ENCODE data around the gene WDFY2. TPM values are rescaled to one million over a fixed set of nuclear protein-coding genes. Genes with fewer than 3 reads are reported as not detected.
A peak's percentile ranks its signal among the peaks of the same experiment; 100 is the strongest.

The WDFY2 gene
- total RNA-seq, 2 experiments from 2014 or later: 12.7 to 15.5 TPM

DNA sequence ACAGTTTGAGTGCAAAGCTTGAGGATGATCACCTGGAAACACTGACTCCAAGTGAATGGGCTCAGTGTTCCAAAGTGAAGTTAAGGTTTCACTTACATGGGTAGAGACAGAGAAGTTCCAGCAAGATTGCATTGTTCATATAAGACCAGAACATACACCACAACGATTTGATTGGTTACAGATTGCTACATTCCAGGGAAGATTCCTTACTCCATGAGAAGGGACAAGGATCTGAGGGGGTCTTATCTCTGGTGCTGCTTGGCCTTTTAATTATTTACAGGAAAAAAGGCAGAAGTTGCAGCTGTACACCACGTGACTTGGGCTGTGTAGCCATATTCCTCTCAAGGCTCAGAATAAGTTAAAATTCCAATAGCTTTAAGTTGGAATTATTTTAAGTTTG, 12.3 kb downstream of the WDFY2 start:
- H3K27me3 Mint-ChIP-seq: no peaks in the 10 kb centered on the region
- H3K27ac Mint-ChIP-seq: no peak overlapping the region
- POLR2A ChIA-PET: no interaction called here
- peaks cover 1% of the 10 kb centered on the region for H3K9me3 Mint-ChIP-seq
- no peak for DNase-seq
- peaks cover 10% of the 10 kb centered on the region for H3K36me3 Mint-ChIP-seq
- no peak for ATAC-seq (ENCODE audit: low read depth)
- peaks cover 6% of the 10 kb centered on the region for H3K4me1 Mint-ChIP-seq
- no peak overlapping the region for H3K4me3 Mint-ChIP-seq

DNA sequence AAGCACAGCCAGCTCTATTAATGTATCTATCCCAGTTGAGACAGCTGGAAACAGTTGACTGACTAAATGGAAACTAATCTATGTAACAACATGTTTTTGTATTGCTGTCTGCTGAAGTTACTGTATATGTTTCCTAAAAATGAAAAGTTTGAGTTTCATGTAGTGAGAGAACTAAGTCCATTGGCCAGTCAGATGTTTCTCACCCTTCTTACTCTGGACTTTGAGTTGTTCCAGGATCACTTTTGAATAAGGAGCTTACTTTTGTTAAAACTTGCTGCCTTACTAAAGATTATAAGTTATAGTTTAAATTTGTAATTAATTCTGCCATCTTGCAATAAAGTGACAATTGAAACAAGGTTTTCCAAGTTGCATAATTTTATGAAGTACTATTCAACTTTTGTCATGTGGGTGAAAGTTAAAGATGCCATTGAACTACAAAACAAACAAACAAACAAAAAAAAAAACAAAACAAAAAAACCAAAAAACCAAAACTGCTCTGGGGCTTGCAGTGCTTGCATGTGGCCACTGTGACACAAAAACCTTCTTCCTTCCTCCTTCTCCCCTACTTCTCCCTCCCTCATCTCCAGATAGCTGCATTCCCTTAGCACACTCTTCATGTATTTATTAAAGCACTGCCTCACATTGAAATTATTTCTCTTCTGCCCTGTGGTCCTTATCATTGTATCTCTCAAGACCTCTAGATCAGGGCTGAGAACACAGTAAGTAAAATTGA, 15.3 kb downstream of the WDFY2 start:
- peaks cover 3% of the 10 kb centered on the region for H3K9me3 Mint-ChIP-seq
- H3K27ac Mint-ChIP-seq: no peak overlapping the region
- POLR2A ChIA-PET: interaction anchor here (1.6 kb wide), 1 partner anchor 12 kb away, joined by 6 read pairs; no protein-coding TSS in a partner anchor
- H3K4me3 Mint-ChIP-seq: no peak overlapping the region
- no peak for ATAC-seq (ENCODE audit: low read depth)
- peaks cover 6% of the 10 kb centered on the region for H3K4me1 Mint-ChIP-seq
- H3K36me3 Mint-ChIP-seq: peaks cover 21% of the 10 kb centered on the region
- no peaks in the 10 kb centered on the region for H3K27me3 Mint-ChIP-seq
- no peak for DNase-seq

DNA sequence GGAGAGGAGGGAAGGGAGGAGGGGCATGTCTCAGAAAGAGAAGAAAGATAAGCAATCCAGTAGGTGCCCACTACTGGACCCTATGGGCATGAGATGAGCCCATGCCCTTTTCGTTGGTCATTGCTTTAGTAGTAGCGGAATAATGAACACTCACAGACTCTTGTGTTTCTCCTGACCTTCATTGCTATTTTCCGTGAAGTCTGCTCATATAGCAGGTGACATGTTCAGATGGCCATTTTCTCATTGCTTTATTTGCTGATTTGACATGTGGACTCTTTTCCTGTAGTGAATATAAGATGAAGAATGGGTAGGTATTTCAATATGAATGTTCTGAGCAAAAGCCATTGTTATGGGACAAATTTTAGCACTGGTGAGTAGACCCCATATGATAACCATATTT, 16.4 kb downstream of the WDFY2 start:
- POLR2A ChIA-PET: no interaction called here
- DNase-seq (no peak), ATAC-seq (ENCODE audit: low read depth) (no peak)
- H3K36me3 Mint-ChIP-seq: peaks cover 23% of the 10 kb centered on the region
- no peaks in the 10 kb centered on the region for H3K27me3 Mint-ChIP-seq
- no peak overlapping the region for H3K27ac Mint-ChIP-seq
- H3K4me1 Mint-ChIP-seq: peaks cover 6% of the 10 kb centered on the region
- no peak overlapping the region for H3K4me3 Mint-ChIP-seq
- H3K9me3 Mint-ChIP-seq: peaks cover 3% of the 10 kb centered on the region

DNA sequence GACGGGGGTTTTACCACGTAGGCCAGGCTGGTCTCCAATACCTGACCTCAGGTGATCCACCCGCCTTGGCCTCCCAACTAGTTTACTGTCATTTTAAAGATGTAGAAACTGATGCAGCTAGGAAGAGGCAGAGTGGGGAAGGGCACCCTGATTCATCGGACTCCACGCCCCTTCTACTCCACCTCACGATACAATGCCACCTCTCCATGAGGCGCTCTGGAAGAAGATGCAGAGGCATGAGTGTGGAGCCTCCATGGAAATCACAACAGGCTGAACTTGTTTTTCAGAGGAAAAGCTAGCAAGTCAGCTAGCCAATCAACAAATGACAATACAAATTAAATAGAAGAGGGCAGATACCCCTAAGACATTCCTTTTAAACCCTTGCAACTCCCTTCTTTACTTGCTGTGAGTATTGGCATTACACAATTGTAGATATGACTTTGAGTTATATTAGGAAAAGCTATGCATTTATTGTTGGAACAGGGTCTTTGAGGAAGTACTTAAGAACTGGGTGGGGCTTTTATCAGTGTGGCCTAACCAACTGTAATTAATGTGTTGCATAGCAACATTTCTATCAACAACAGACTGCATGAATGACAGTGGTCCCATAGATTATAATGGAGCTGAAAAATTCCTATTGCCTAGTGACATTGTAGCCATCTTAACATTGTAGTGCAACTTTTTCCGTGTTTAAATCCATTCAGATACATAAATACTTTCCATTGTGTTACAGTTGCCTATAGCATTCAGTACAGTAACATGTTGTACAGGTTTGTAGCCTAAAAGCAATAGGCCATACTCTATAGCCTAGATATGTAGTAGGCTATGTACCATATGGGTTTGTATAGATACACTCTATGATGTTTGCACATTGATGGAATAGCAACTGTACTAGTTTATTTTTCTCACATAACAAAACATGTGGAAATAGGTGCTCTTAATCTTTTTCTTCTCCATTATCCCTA, 17.6 kb downstream of the WDFY2 start:
- no peaks in the 10 kb centered on the region for H3K27me3 Mint-ChIP-seq
- DNase-seq (no peak), ATAC-seq (ENCODE audit: low read depth) (no peak)
- no peak overlapping the region for H3K4me3 Mint-ChIP-seq
- H3K27ac Mint-ChIP-seq: no peak overlapping the region
- H3K9me3 Mint-ChIP-seq: peaks cover 3% of the 10 kb centered on the region
- peaks cover 6% of the 10 kb centered on the region for H3K4me1 Mint-ChIP-seq
- H3K36me3 Mint-ChIP-seq: peaks cover 22% of the 10 kb centered on the region
- POLR2A ChIA-PET: no interaction called here

DNA sequence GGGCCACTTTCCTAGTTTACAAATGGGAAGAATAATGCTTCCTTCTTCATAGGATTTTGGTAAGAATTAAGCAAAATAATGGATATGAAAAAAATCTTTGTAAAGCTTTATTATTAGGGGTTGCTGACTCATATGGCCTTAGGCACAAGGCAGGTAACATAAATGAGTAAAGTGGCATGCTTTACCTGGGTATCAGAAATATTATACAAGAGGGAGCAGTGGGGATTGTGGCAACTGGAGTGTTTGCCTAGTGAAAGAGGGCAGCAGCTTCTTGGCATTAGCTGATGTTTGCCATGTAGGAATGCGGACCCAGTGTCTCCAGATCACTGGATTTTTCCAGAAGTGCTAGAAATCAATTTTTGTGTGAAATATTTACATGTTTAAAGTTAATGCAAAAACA, 19.5 kb downstream of the WDFY2 start:
- POLR2A ChIA-PET: no interaction called here
- H3K9me3 Mint-ChIP-seq: peaks cover 6% of the 10 kb centered on the region
- peaks cover 21% of the 10 kb centered on the region for H3K36me3 Mint-ChIP-seq
- H3K27me3 Mint-ChIP-seq: no peaks in the 10 kb centered on the region
- ATAC-seq (ENCODE audit: low read depth): no peak
- peaks cover 6% of the 10 kb centered on the region for H3K4me1 Mint-ChIP-seq
- H3K4me3 Mint-ChIP-seq: no peak overlapping the region
- no peak overlapping the region for H3K27ac Mint-ChIP-seq
- no peak for DNase-seq

DNA sequence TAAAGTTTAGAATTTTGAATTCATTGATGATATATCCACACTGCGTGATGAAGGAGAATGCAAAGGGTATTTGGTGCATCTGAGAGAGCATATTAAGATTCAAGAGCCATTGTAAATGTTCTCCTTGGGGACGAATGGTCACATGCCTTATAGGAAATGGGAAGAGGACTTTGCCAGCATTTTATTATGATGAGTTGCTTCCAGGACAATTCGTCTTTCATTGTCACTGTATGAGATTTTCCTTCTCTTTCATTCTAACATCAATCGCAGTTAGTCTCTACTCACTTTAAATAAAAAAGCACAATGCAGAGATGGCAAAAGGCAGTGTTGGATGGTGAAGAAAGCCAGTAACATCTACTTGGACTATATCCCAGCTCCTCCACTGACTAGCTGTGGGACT, 21.4 kb downstream of the WDFY2 start:
- Mint-ChIP-seq H3K36me3 (peaks cover 23% of the 10 kb centered on the region), H3K27ac (no peak overlapping the region), H3K9me3 (peaks cover 6% of the 10 kb centered on the region), H3K4me1 (peaks cover 1% of the 10 kb centered on the region), H3K4me3 (no peak overlapping the region), H3K27me3 (no peaks in the 10 kb centered on the region)
- DNase-seq (no peak), ATAC-seq (ENCODE audit: low read depth) (no peak)
- POLR2A ChIA-PET: no interaction called here

DNA sequence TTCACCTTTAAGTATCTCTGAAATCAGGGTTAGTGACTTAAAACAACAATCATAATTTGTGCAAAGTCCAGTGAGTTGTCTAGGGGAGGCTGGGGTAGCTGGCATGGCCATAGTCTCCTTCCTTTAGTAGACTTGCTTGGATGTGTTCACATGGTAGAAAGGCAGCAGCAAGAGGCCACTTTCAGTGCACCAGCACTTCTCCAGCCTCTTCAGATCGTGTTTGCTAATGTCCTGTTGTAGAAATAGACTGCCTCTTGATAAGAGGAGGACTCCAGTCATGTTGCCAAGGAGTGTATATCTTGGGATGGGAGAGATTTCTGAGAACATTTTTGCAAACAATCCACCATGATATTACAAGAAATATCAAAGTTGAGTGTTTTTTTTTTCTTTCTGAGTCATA, 22.9 kb downstream of the WDFY2 start:
- no peak overlapping the region for H3K27ac Mint-ChIP-seq
- DNase-seq (no peak), ATAC-seq (ENCODE audit: low read depth) (no peak)
- H3K4me3 Mint-ChIP-seq: no peak overlapping the region
- peaks cover 17% of the 10 kb centered on the region for H3K36me3 Mint-ChIP-seq
- peaks cover 1% of the 10 kb centered on the region for H3K4me1 Mint-ChIP-seq
- no peaks in the 10 kb centered on the region for H3K27me3 Mint-ChIP-seq
- POLR2A ChIA-PET: no interaction called here
- peaks cover 4% of the 10 kb centered on the region for H3K9me3 Mint-ChIP-seq

DNA sequence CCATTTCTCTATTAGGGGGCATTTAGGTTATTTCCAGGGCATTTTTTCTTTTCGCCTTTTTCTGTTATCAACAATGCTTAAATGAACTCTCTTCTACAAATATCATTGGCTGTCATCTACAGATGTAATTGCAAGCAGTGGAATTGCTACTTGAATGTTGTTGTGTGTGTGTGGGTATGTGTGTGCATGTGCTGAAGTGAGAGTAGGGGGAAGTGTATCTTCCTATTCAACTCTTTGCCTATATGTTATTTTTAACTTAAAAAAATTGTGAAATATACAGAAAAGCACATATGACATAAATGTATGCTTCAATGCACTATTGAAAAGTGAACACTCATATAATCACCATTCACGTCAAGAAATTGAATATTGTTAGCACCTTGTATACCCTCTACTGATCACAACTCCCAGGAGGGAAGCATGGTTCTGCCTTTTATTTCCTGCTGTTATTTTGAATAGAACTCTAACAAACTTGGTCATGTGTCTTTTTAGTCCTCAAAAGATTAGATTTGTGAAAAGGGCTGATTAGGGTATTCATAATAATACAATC, 24.7 kb downstream of the WDFY2 start:
- POLR2A ChIA-PET: no interaction called here
- H3K36me3 Mint-ChIP-seq: peaks cover 10% of the 10 kb centered on the region
- DNase-seq (no peak), ATAC-seq (ENCODE audit: low read depth) (no peak)
- H3K27ac Mint-ChIP-seq: no peak overlapping the region
- peaks cover 2% of the 10 kb centered on the region for H3K9me3 Mint-ChIP-seq
- H3K4me1 Mint-ChIP-seq: peaks cover 7% of the 10 kb centered on the region
- H3K4me3 Mint-ChIP-seq: no peak overlapping the region
- H3K27me3 Mint-ChIP-seq: no peaks in the 10 kb centered on the region

DNA sequence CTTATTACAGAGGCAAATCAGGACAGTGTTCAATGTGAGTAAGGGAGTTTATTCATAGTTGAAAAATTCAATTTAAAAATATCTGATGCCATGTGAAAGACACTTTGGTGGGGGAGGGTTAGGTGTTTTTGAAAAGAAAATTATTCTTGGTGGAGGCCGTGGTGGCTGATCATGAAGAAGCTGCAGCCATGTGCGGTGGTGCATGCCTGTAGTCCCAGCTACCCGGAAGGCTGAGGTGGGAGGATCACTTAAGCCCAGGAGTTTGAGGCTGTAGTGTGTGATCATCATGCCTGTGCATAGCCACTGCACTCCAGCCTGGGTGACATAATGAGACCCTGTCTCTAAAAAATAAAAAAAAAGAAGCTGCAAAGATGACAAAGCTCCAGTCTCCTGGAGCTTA, 28.6 kb downstream of the WDFY2 start:
- Mint-ChIP-seq H3K36me3 (peaks cover 10% of the 10 kb centered on the region), H3K27me3 (no peaks in the 10 kb centered on the region), H3K9me3 (no peaks in the 10 kb centered on the region), H3K27ac (peak overlapping the region; percentile 47), H3K4me3 (no peak overlapping the region), H3K4me1 (peaks cover 17% of the 10 kb centered on the region)
- POLR2A ChIA-PET: interaction anchor here (2.7 kb wide), 1 partner anchor 160 kb away, joined by 32 read pairs; the partner anchor contains the start of gene INTS6
- DNase-seq (no peak), ATAC-seq (ENCODE audit: low read depth) (no peak)

DNA sequence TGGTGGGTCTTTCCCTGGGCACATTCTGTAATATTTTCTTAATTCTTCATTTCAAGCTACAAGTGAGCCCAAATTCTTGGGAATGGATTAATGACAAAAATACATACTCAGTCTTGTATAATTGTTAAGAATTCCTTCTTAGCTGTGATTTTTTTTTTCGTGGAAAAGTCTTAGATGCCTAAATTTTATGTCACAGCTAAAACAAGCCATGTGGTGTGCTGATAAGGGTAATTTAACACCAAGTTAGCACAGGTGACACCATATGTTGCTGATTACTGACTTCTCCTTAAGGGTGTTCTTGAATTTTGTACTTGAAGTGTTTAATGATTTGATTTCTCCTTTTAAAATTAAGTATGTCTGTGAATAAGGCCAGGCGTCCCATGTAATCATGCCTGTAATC, 29.3 kb downstream of the WDFY2 start:
- POLR2A ChIA-PET: interaction anchor here (2.7 kb wide), 1 partner anchor 161 kb away, joined by 32 read pairs; the partner anchor contains the start of gene INTS6
- Mint-ChIP-seq H3K9me3 (no peaks in the 10 kb centered on the region), H3K36me3 (peaks cover 12% of the 10 kb centered on the region), H3K27me3 (no peaks in the 10 kb centered on the region), H3K4me1 (peaks cover 17% of the 10 kb centered on the region), H3K4me3 (no peak overlapping the region), H3K27ac (no peak overlapping the region)
- no peak for ATAC-seq (ENCODE audit: low read depth)
- no peak for DNase-seq

DNA sequence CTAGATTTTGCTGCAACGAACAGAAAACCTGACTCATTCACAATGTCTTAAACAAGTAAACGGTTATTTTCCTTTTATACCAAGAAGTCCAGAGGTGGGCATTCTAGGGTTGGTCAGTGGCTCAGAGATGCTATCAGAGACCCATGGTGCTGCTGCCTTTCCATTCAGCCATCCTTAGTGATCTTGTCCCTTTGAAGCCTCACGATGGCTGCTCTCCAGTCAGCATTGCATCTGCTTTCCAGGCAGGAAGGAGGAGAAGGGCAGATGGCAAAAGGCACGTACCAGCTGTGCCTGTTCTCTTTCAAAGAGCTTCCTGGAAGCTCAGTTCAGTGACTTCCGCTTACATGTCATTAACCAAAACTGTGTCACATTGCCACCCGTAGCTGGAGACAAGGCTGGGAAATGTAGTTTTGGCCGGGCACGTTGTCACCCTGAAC, 30.1 kb downstream of the WDFY2 start:
- DNase-seq (peak; percentile 49), ATAC-seq (ENCODE audit: low read depth) (peak; percentile 93)
- peak overlapping the region; percentile 94 for H3K27ac Mint-ChIP-seq
- POLR2A ChIA-PET: interaction anchor here (1.0 to 2.7 kb wide), 4 partner anchors 9 to 162 kb away, joined by 3 to 32 read pairs (median 4); partner anchors contain the start of gene INTS6
- no peaks in the 10 kb centered on the region for H3K27me3 Mint-ChIP-seq
- H3K4me3 Mint-ChIP-seq: peak overlapping the region; percentile 90
- H3K36me3 Mint-ChIP-seq: peaks cover 9% of the 10 kb centered on the region
- H3K4me1 Mint-ChIP-seq: peaks cover 17% of the 10 kb centered on the region
- H3K9me3 Mint-ChIP-seq: no peaks in the 10 kb centered on the region

DNA sequence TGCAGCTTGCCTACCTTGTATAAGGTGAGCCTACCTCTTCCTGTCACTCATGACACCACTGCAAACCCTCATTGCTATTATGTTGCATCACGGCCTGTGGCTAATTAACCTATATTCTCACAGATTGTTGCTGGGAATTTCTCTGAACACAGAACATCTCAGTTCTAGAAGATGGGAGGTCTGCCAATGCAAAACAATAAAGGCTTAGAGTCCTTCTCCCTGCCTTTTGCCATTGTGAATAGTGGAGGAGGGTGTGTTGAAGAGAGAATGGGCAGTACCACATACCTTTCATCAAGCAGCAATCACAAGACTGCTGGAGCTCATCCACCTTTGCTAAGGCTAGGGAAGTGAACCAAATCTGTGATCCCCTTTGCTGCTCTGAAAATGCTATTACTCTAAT, 34.4 kb downstream of the WDFY2 start:
- ATAC-seq (ENCODE audit: low read depth) (no peak), DNase-seq (no peak)
- Mint-ChIP-seq H3K27me3 (no peaks in the 10 kb centered on the region), H3K4me3 (no peak overlapping the region), H3K27ac (no peak overlapping the region), H3K4me1 (peaks cover 20% of the 10 kb centered on the region), H3K9me3 (no peaks in the 10 kb centered on the region), H3K36me3 (peaks cover 10% of the 10 kb centered on the region)
- POLR2A ChIA-PET: no interaction called here

DNA sequence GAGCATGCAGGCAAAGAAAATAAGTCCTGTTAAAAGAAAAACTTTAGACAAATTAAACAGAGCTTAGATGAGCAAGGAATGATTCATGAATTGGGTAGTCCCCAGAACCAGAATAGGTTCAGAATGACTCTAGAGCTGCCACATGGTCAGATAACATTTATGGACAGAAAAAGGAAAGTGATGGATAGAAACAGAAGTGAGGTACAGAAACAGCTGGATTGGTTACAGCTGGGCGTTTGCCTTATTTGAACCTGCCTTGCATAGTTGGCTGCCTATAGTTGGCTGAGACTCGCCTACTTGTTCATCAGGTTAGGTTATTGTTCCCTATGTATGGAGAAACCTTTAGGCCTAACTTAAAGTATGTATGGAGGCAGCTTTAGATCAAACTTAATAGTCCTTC, 35.4 kb downstream of the WDFY2 start:
- H3K4me1 Mint-ChIP-seq: peaks cover 23% of the 10 kb centered on the region
- POLR2A ChIA-PET: interaction anchor here (1.4 kb wide), 1 partner anchor 167 kb away, joined by 5 read pairs; the partner anchor contains the start of gene INTS6
- no peak overlapping the region for H3K27ac Mint-ChIP-seq
- no peak overlapping the region for H3K4me3 Mint-ChIP-seq
- peaks cover 11% of the 10 kb centered on the region for H3K36me3 Mint-ChIP-seq
- H3K27me3 Mint-ChIP-seq: no peaks in the 10 kb centered on the region
- no peak for ATAC-seq (ENCODE audit: low read depth)
- no peaks in the 10 kb centered on the region for H3K9me3 Mint-ChIP-seq
- no peak for DNase-seq
